MM.1S (cell line): ENCODE data around the gene SLC10A1.

Experiments
- CTCF ChIP-seq: fragments of 300-600 bp; sonication (generic); IDR thresholded peaks from 2 replicates; pipeline ENCODE4 v1.5.1; 2016; ENCODE audit warnings: antibody characterized with exemption, low read length, mixed read lengths
- EZH2 ChIP-seq: fragments of 300-600 bp; sonication (generic); optimal IDR thresholded peaks from 2 replicates; pipeline ENCODE3; 2017; ENCODE audit warnings: low read depth, mild to moderate bottlenecking, antibody characterized with exemption, low read length, mixed read lengths

- TF ChIP-seq CTCF: no peak
- TF ChIP-seq EZH2: no peak
Observed at GRCh38 chr14:69804902-69805301, 7.9 kb upstream of the SLC10A1 start.
